CD4-positive, alpha-beta memory T cell (primary cell): ENCODE results near the gene TMEM242. TPM values are rescaled to one million over a fixed set of nuclear protein-coding genes. Genes with fewer than 3 reads are reported as not detected.

Experiments
- CTCF ChIA-PET: fragments of 350-600 bp; sonication (Branson Sonifier 250); formaldehyde crosslinking; loops from one replicate; lab custom pipeline; 2021; ENCODE audit warnings: inconsistent platforms; ENCODE audit not compliant: partially characterized antibody; lab: Charles Lee
- POLR2A ChIA-PET: fragments of 350-600 bp; sonication (Branson Sonifier 250); formaldehyde crosslinking; loops from one replicate; lab custom pipeline; 2021; ENCODE audit not compliant: partially characterized antibody; lab: Charles Lee
- DNase-seq, 5 donors: peaks; one replicate each; pipeline versions ENCODE4 v3.0.0 to v3.0.0-alpha.2; 2020 to 2022; ENCODE audit warnings: mixed read lengths in 1 of 5
- H3K27ac ChIP-seq: one replicate; pipeline ENCODE4 v1.7.0; 2013; ENCODE audit warnings: low read depth, low read length
- H3K27me3 ChIP-seq: 2 replicates; pipeline ENCODE4 v1.7.0; 2013; ENCODE audit warnings: mild to moderate bottlenecking, low read length, moderate library complexity; ENCODE audit not compliant: insufficient read depth
- H3K36me3 ChIP-seq: 2 replicates; pipeline ENCODE4 v1.7.0; 2013; ENCODE audit warnings: mild to moderate bottlenecking, low read length, moderate library complexity; ENCODE audit not compliant: insufficient read depth
- H3K4me1 ChIP-seq: 2 replicates; pipeline ENCODE4 v1.7.0; 2013; ENCODE audit warnings: mild to moderate bottlenecking, low read length, moderate library complexity; ENCODE audit not compliant: insufficient read depth
- H3K4me3 ChIP-seq, 2 donors: one replicate each; pipeline ENCODE4 v1.7.0; 2013; ENCODE audit warnings: low read length in 2 of 2, mild to moderate bottlenecking in 1 of 2
- H3K9me3 ChIP-seq, 2 donors: one replicate each; pipeline ENCODE4 v1.7.0; 2013; ENCODE audit warnings: low read length in 2 of 2, control low read depth in 1 of 2; ENCODE audit not compliant: control insufficient read depth in 1 of 2
- H3K27ac Mint-ChIP-seq, 7 donors: one replicate each; pipeline ENCODE4 v1.8.0; 2020 to 2021; ENCODE audit warnings: mixed read lengths in 7 of 7, mild to moderate bottlenecking in 6 of 7, inconsistent platforms in 3 of 7, moderate library complexity in 3 of 7
- H3K27me3 Mint-ChIP-seq, 2 donors: one replicate each; pipeline ENCODE4 v1.8.0; 2020 to 2021; ENCODE audit warnings: mixed read lengths in 2 of 2
- H3K36me3 Mint-ChIP-seq, 2 donors: one replicate each; pipeline ENCODE4 v1.8.0; 2020 to 2021; ENCODE audit warnings: mixed read lengths in 2 of 2, inconsistent platforms in 1 of 2, mild to moderate bottlenecking in 1 of 2
- H3K4me1 Mint-ChIP-seq, 4 donors: one replicate each; pipeline ENCODE4 v1.8.0; 2020 to 2021; ENCODE audit warnings: mixed read lengths in 4 of 4, mild to moderate bottlenecking in 1 of 4
- H3K4me3 Mint-ChIP-seq, 8 donors: one replicate each; pipeline ENCODE4 v1.8.0; 2020 to 2021; ENCODE audit warnings: mixed read lengths in 8 of 8, mild to moderate bottlenecking in 7 of 8, moderate library complexity in 6 of 8, inconsistent platforms in 3 of 8
- H3K9me3 Mint-ChIP-seq, 8 donors: one replicate each; pipeline ENCODE4 v1.8.0; 2020 to 2021; ENCODE audit warnings: mixed read lengths in 8 of 8, mild to moderate bottlenecking in 5 of 8, inconsistent platforms in 3 of 8, moderate library complexity in 1 of 8
- intact Hi-C: fragments of 100-400 bp; cut with micrococcal nuclease; formaldehyde crosslinking; loops from one replicate; pipeline ENCODE4 v1.15.1; 2023
- polyA plus RNA-seq, 2 donors: library from polyadenylated mRNA; unstranded; fragments of 300-500 nt; fragmentation: Illumina TruSeq; gene quantifications; one replicate each; pipeline ENCODE4 v1.2.3, GENCODE V29; 2021
- total RNA-seq, 2 experiments: library from RNA; stranded (reverse); gene quantifications; one replicate each; pipeline ENCODE4 v1.2.3, GENCODE V29; 2021

Gene TMEM242
- total and polyA plus RNA-seq, 4 experiments from 2014 or later, result 11.4 to 14.1 (median 12.1) TPM

- Histone ChIP-seq H3K4me1 (peaks cover 15% of the 10 kb centered on the region), H3K4me3 (no peak overlapping the region), H3K36me3 (no peaks in the 10 kb centered on the region), H3K27ac (no peak overlapping the region), H3K27me3 (no peaks in the 10 kb centered on the region), H3K9me3 (no peaks in the 10 kb centered on the region)
- Mint-ChIP-seq H3K27ac (no peak overlapping the region), H3K27me3 (peaks cover 5 to 22% of the 10 kb centered on the region in 2 donors), H3K36me3 (peaks cover 0 to 15% of the 10 kb centered on the region in 2 donors), H3K4me3 (no peak overlapping the region), H3K9me3 (no peaks in the 10 kb centered on the region), H3K4me1 (peaks cover 8 to 20% (median 12%) of the 10 kb centered on the region in 4 donors)
- no peak for DNase-seq
- CTCF ChIA-PET, result interaction anchor here (0.9 to 6.7 kb wide), 5 partner anchors 8 to 342 kb away, joined by 3 to 39 read pairs (median 5); no protein-coding TSS in a partner anchor
- intact Hi-C loops, result no loop called here
- POLR2A ChIA-PET, result no interaction called here
Measured at GRCh38 chr6:157326979-157327378, 3.7 kb upstream of the TMEM242 start.

GRCh38 chr6:157325069-157325805 is 1.9 kb upstream of the TMEM242 start:
- Mint-ChIP-seq H3K27ac (peak overlapping the region in 2 of 7 donors; percentile 24 to 60), H3K4me3 (peak overlapping the region in 6 of 8 donors; percentile 11 to 73 (median 38))

GRCh38 chr6:157323966-157324300 is 614 bp upstream of the TMEM242 start:
- CTCF ChIA-PET, result interaction anchor here (0.5 to 6.7 kb wide), 6 partner anchors 9 to 412 kb away, joined by 3 to 39 read pairs (median 12); no protein-coding TSS in a partner anchor
- H3K4me3 Mint-ChIP-seq, result peak overlapping the region; percentile 94 to 97 (median 96)
- H3K27me3 ChIP-seq, result no peaks in the 10 kb centered on the region
- no peaks in the 10 kb centered on the region for H3K9me3 ChIP-seq
- POLR2A ChIA-PET, result interaction anchor here (0.6 to 4.0 kb wide), 9 partner anchors 8 to 303 kb away, joined by 3 to 60 read pairs (median 5); partner anchors contain the start of gene ZDHHC14
- peaks cover 13 to 27% (median 17%) of the 10 kb centered on the region in 4 donors for H3K4me1 Mint-ChIP-seq
- H3K27ac Mint-ChIP-seq, result peak overlapping the region in 6 of 7 donors; percentile 74 to 94 (median 92)
- H3K27me3 Mint-ChIP-seq, result peaks cover 5 to 11% of the 10 kb centered on the region in 2 donors
- H3K9me3 Mint-ChIP-seq, result no peaks in the 10 kb centered on the region
- H3K36me3 Mint-ChIP-seq, result peaks cover 0 to 30% of the 10 kb centered on the region in 2 donors
- DNase-seq, result peak in 2 of 5 donors; percentile 15 to 46
- H3K27ac ChIP-seq, result peak overlapping the region; percentile 62
- peaks cover 16% of the 10 kb centered on the region for H3K4me1 ChIP-seq
- peak overlapping the region; percentile 79 to 82 for H3K4me3 ChIP-seq
- intact Hi-C loops, result loop anchor here (1.0 to 2.0 kb wide), 3 partner anchors 10 to 637 kb away; no protein-coding TSS in a partner anchor
- H3K36me3 ChIP-seq, result no peaks in the 10 kb centered on the region

More at GRCh38 chr6:157325069-157325805, 1.9 kb upstream of the TMEM242 start:
- intact Hi-C loops, result no loop called here
- H3K9me3 Mint-ChIP-seq, result no peaks in the 10 kb centered on the region
- no peak for DNase-seq
- ChIA-PET CTCF (interaction anchor here (0.9 to 6.7 kb wide), 4 partner anchors 10 to 668 kb away, joined by 3 to 39 read pairs (median 24); no protein-coding TSS in a partner anchor), POLR2A (interaction anchor here (2.2 to 4.0 kb wide), 2 partner anchors 44 to 55 kb away, joined by 9 to 60 read pairs; partner anchors contain the start of gene ZDHHC14)
- Histone ChIP-seq H3K27me3 (no peaks in the 10 kb centered on the region), H3K36me3 (no peaks in the 10 kb centered on the region), H3K4me3 (no peak overlapping the region), H3K4me1 (peaks cover 16% of the 10 kb centered on the region), H3K9me3 (no peaks in the 10 kb centered on the region), H3K27ac (no peak overlapping the region)
- peaks cover 0 to 20% of the 10 kb centered on the region in 2 donors for H3K36me3 Mint-ChIP-seq
- peaks cover 9 to 27% (median 17%) of the 10 kb centered on the region in 4 donors for H3K4me1 Mint-ChIP-seq
- peaks cover 5 to 20% of the 10 kb centered on the region in 2 donors for H3K27me3 Mint-ChIP-seq

- Histone ChIP-seq H3K4me1 (peaks cover 16% of the 10 kb centered on the region), H3K27ac (peak overlapping the region; percentile 62), H3K27me3 (no peaks in the 10 kb centered on the region), H3K4me3 (peak overlapping the region; percentile 79 to 82), H3K36me3 (peaks cover 3% of the 10 kb centered on the region), H3K9me3 (no peaks in the 10 kb centered on the region)
- Mint-ChIP-seq H3K4me1 (peaks cover 13 to 27% (median 17%) of the 10 kb centered on the region in 4 donors), H3K9me3 (no peaks in the 10 kb centered on the region), H3K4me3 (peak overlapping the region; percentile 94 to 97 (median 96)), H3K27ac (peak overlapping the region; percentile 89 to 94 (median 92)), H3K27me3 (peaks cover 3 to 8% of the 10 kb centered on the region in 2 donors), H3K36me3 (peaks cover 0 to 34% of the 10 kb centered on the region in 2 donors)
- intact Hi-C loops, result loop anchor here (1.0 to 2.0 kb wide), 3 partner anchors 9 to 636 kb away; no protein-coding TSS in a partner anchor
- POLR2A ChIA-PET, result interaction anchor here (0.5 to 4.0 kb wide), 10 partner anchors 8 to 659 kb away, joined by 3 to 60 read pairs (median 6); partner anchors contain the start of genes SYNJ2 and ZDHHC14
- peak in 1 of 5 donors; percentile 76 for DNase-seq
- CTCF ChIA-PET, result interaction anchor here (0.9 to 6.7 kb wide), 7 partner anchors 7 to 347 kb away, joined by 3 to 39 read pairs (median 9); no protein-coding TSS in a partner anchor
Measured at GRCh38 chr6:157322792-157323254, 496 bp downstream of the TMEM242 start.

GRCh38 chr6:157316871-157317814 is 6.2 kb downstream of the TMEM242 start:
- Histone ChIP-seq H3K27ac (no peak overlapping the region), H3K4me1 (peaks cover 13% of the 10 kb centered on the region), H3K36me3 (peaks cover 14% of the 10 kb centered on the region), H3K4me3 (no peak overlapping the region), H3K9me3 (no peaks in the 10 kb centered on the region), H3K27me3 (no peaks in the 10 kb centered on the region)
- intact Hi-C loops, result no loop called here
- DNase-seq, result no peak
- no peaks in the 10 kb centered on the region for H3K27me3 Mint-ChIP-seq
- POLR2A ChIA-PET, result no interaction called here
- H3K4me3 Mint-ChIP-seq, result no peak overlapping the region
- peaks cover 30 to 63% of the 10 kb centered on the region in 2 donors for H3K36me3 Mint-ChIP-seq
- H3K9me3 Mint-ChIP-seq, result no peaks in the 10 kb centered on the region
- peaks cover 6 to 14% (median 10%) of the 10 kb centered on the region in 4 donors for H3K4me1 Mint-ChIP-seq
- CTCF ChIA-PET, result interaction anchor here (1.2 to 6.1 kb wide), 6 partner anchors 10 to 350 kb away, joined by 3 to 102 read pairs (median 5); no protein-coding TSS in a partner anchor
- peak overlapping the region in 4 of 7 donors; percentile 2 to 85 (median 28) for H3K27ac Mint-ChIP-seq

GRCh38 chr6:157314705-157315321 is 8.5 kb downstream of the TMEM242 start:
- Mint-ChIP-seq H3K36me3 (peaks cover 38 to 67% of the 10 kb centered on the region in 2 donors), H3K4me3 (no peak overlapping the region), H3K27me3 (no peaks in the 10 kb centered on the region), H3K4me1 (peaks cover 0 to 7% (median 6%) of the 10 kb centered on the region in 4 donors), H3K27ac (peak overlapping the region in 4 of 7 donors; percentile 14 to 41 (median 22)), H3K9me3 (no peaks in the 10 kb centered on the region)
- CTCF ChIA-PET, result interaction anchor here (0.8 to 6.1 kb wide), 20 partner anchors 11 to 559 kb away, joined by 3 to 102 read pairs (median 5); partner anchors contain the start of gene TMEM242
- POLR2A ChIA-PET, result interaction anchor here (1.8 kb wide), 1 partner anchor 9 kb away, joined by 15 read pairs; the partner anchor contains the start of gene TMEM242
- no peaks in the 10 kb centered on the region for H3K9me3 ChIP-seq
- H3K27ac ChIP-seq, result no peak overlapping the region
- H3K36me3 ChIP-seq, result peaks cover 14% of the 10 kb centered on the region
- intact Hi-C loops, result loop anchor here (1.0 to 2.0 kb wide), 4 partner anchors 8 to 352 kb away; partner anchors contain the start of genes TMEM242 and ZDHHC14
- H3K4me3 ChIP-seq, result no peak overlapping the region
- no peaks in the 10 kb centered on the region for H3K27me3 ChIP-seq
- peak; percentile 39 to 62 (median 58) for DNase-seq
- peaks cover 10% of the 10 kb centered on the region for H3K4me1 ChIP-seq
